Measurements from ENCODE around the gene SARS2.

GRCh38 chr19:38910488-38910887, 20.1 kb downstream of the SARS2 start:
- TF ChIP-seq CTCF (IDR thresholded peaks at IDR 0.05) = no peak
- TF ChIP-seq POLR2A (IDR thresholded peaks at IDR 0.05) = no peak

All from heart left ventricle (tissue), 13 donors.